HG02763 (cell line): ENCODE results near the gene HEPACAM.
"Not testable (repeated sequence)": the region's sequence is repeated elsewhere in the genome, so short reads cannot be mapped to it uniquely, and the experiment has no call there.

Experiments
- ATAC-seq: cut with Tn5 transposase; IDR thresholded peaks from one replicate; pipeline ENCODE4 v1.9.1; 2021; ENCODE audit warnings: mild to moderate bottlenecking, moderate library complexity; ENCODE audit not compliant: unreplicated experiment

Gene HEPACAM, protein sequence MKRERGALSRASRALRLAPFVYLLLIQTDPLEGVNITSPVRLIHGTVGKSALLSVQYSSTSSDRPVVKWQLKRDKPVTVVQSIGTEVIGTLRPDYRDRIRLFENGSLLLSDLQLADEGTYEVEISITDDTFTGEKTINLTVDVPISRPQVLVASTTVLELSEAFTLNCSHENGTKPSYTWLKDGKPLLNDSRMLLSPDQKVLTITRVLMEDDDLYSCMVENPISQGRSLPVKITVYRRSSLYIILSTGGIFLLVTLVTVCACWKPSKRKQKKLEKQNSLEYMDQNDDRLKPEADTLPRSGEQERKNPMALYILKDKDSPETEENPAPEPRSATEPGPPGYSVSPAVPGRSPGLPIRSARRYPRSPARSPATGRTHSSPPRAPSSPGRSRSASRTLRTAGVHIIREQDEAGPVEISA

DNA sequence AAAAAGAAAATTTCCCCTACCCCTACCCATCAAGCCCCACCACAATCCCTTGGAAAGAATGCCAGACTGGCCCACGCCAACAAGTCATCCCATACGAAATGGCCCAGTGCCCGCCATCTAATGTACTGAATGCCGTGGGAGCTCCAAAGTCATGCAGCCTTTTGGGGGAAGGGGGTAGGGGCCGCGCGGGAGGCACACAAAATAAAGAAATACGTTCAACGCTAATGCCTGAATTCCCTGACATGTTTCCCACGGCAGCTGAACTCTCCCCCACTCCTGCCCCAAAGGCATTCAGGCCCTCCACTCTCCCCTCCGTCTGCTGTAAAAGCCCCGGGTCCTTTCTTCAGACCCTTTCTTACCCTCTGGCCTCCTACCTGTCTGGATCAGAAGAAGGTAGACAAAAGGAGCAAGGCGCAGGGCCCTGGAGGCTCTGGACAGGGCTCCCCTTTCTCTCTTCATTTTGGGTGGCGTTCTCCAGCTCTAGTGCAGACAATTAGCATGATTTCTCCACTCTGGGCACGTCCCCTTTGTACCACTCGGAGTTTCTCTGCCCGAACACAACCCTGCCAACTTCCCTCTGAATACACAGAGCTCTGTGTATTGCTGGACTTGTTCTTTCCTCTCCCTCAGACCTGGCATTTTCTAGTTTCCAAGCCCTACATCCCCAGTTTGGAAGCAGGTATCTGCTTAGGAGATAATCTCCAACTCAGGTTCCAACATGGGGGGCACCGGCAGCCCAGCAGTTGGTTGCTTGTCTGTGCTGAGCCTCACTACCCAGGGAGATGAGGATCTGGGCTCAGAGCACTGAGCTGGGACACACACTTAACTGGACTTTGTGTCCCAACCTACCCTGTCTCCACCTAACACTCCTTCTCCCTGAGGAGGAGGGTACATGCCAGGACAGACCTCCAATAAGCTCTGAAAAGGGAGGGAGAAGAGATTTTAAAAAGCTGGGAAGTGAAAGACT is at the start of gene HEPACAM:
TSS of gene HEPACAM (minus strand) at position 500 of the 967 bp plus-strand sequence. CDS start at position 459, 41 bp downstream.
- ATAC-seq, result no peak

DNA sequence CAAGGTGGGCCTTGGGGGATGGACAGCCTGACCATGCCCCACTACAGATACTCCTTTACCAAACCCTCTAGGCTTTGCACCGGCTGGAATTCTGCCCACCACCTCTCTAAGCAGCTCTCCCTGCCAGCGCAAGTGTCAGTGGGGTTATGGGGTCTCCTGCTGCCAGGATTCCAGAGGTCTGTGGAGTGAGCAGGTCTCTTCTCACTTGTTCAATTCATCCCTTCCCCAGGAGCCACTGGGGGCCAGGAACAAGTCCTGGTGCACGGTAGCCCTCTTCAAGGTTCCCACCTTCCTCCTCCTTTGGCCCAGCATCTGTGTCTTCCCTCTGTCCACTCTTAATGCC is 48.6 kb upstream of the HEPACAM start:
- no peak for ATAC-seq

DNA sequence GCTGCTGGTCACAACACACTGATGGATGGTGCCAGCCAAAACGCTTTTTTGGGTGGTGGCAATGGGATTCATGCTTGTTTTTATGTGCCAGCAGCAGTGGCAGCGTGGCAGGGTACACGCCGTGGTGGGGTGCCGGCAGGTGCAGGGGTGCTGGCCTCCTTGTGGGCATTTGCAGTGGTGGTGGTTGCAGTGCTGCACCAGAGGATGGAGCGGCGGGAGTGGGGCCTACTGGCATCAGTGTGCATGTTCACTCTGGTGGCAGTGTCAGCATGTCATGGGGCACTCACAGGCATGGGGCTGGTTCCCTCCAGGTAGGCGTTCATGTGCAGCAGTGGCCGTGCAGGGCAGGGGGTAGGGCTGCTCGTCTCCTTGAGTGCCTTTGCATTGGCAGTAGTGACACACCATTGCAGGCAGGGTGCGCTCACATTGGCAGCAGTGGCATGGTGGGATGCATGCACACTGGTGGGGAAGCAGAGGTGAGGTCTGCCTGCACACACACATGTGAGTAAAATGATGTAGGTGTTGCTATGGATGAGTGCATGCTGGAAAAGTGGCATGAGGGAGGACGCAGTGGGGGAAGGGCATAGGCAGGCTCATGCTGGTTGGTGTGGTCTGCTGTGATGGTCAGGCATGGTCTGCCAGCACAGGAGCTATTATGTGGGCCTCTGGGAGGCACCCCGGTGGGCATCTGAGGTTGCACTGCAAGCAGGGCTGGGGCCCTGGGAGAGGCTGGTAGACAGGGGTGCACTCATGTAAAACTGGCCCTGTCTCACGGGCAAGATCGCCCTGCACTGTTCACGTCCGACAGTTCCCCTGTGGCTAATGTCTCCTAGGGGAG is 48.0 kb upstream of the HEPACAM start:
- no peak for ATAC-seq

DNA sequence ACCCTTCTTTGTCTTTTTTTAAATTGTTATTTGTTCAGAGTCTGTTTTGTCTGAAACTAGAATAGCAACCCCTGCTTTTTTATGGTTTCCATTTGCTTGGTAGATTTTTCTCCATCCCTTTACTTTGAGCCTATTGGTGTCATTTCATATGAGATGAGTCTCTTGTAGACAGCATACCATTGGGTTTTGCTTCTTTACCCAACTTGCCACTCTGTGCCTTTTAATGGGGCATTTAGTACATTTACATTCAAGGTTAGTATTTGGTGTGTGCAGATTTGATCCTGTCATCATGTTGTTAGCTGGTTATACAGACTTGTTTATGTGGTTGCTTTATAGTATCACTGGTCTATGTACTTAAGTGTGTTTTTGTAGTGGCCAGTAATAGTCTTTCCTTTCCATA is 46.2 kb upstream of the HEPACAM start:
- ATAC-seq, result no peak

DNA sequence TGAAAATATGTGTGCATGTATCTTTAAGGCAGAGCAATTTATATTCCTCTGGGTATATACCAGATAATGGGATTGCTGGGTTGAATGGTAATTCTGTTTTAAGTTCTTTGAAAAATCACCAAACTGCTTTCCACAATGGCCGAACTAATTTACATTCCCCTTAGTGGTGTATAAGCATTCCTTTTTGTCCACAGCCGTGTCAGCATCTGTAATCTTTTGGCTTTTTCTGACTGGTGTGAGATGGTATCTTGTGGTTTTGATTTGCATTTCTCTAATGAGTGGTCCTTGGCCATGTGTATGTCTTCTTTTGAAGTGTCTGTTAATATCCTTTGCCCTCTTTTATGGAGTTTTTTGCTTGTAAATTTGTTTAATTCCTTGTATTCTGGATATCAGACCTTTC is 42.5 kb upstream of the HEPACAM start:
- no peak for ATAC-seq

DNA sequence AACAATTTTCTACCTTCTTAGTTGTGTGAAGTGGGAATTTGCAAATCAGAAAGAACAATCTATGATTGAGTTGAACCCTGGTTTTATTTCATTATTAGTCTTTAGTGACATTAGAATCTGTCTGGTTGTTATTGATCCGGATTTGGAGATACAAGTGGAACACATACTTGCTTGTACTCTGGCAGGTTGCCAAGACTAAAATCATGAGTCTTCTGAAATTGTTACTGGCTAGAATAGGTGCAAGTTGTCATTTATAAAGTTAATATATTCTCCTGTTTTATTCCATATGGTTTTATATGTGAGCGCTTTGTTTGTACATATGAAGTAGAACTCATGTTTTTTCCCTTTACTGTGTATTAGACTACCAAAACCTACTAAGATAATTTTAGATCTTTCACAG is 41.2 kb upstream of the HEPACAM start:
- ATAC-seq, result no peak

DNA sequence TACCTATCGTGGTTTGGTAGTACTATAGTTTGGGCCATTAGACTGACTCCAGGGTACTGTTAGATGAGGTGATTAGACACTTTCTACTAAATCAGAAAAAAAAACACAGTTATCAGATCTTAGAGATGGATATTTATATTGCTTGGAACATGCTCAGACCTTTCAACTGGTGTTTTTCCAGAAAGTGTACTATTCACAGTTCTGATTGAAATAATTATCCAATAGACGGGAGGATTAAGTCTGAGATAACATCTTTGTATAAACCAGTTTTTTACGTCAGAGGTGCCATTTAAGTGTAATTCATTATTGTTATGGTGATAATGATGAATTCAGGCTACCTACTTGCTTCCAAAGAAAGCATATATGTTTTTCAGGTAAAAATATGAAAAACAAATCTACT is 40.7 kb upstream of the HEPACAM start:
- no peak for ATAC-seq

DNA sequence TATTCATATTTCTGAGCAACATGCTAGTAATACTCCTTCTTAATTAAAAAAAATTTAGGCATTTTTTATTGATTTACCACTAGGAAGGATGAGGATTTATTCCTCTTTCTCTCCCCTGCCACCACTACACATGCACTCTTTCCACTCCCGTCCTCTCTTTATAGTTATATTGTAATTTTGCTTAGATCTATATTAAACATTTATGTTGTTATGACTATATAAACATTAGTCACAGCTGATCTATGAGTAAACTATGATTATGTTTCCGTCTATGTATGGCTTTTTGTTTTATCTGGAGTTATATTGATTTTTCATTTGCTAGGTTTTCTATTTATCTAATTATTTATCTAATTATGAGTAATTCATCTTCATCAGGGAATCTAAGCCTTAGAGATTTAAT is 36.0 kb upstream of the HEPACAM start:
- ATAC-seq, result no peak

DNA sequence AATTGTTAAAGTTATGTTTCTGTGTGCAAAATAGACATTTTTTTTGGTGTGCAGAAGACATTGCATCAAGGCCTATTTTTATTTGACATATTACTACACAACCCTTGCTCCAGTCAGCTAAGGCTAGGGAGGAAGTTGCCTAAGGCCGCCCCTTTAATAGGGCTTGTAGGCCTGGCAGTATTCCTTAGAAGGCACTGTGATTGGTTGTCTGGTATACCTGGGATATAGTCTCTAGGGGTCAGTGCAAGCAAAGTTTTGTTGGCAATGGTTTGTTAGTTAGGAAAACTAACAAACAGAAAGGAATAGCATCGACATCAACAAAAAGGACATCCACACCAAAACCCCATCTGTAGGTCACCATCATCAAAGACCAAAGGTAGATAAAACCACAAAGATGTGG is 35.1 kb upstream of the HEPACAM start:
- ATAC-seq, result no peak

DNA sequence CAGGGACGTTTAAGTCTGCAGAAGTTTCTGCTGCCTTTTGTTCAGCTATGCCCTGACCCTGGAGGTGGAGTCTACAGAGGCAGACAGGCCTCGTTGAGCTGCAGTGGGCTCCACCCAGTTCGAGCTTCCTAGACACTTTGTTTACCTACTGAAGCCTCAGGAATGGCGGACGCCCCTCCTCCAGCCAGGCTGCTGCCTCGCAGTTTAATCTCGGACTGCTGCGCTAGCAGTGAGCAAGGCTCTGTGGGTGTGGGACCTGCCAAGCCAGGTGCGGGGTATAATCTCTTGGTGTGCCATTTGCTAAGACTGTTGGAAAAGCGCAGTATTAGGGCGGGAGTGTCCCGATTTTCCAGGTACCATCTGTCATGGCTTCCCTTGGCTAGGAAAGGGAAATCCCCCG is 32.4 kb upstream of the HEPACAM start:
- not testable (repeated sequence) for ATAC-seq

DNA sequence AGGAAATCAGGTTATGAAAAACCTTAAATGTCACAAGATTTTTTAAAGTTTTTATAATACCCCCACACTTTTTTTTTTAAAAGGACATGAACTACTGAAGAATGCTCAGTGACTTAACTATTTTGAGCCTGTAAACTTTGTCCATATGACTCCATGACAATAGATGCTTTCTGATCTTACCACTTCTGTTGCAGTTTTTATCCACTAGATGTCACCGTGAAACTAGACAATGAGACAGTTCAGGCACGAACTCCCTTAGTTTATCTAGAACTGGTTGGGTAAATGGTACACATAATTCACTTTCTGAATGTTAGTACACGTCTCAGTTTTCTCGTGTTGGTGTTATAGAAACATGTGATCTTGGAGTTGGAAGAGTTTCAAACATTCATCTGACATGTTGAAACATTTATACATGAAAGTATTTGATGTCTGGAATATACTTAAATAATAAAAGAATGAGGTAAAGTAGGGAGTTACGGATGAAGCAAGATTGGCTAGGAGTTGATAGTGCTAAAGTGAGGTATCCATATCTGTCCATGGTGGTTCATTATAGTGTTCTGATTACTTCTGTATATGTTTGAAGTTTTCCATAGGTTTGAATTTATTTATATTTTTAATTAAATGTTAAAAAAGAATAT is 26.2 kb upstream of the HEPACAM start:
- ATAC-seq, result peak; percentile 75

DNA sequence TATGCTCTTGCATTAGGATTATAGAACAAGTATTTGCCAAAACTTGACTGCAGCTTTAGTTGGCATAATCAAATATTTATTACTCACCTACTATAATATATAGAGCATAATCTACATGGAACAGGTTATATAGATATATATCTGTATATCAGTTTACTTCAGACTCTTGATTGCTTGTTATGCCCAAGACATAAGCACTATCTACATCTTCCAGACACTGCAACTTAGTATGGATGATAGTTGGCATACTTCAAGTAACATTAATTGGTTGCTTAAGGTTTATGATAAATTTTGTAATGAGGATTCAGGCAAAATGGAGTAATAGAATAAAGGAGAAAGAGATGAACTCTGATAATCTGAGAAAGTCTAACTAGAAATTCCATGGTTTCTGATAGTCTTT is 19.2 kb upstream of the HEPACAM start:
- no peak for ATAC-seq

DNA sequence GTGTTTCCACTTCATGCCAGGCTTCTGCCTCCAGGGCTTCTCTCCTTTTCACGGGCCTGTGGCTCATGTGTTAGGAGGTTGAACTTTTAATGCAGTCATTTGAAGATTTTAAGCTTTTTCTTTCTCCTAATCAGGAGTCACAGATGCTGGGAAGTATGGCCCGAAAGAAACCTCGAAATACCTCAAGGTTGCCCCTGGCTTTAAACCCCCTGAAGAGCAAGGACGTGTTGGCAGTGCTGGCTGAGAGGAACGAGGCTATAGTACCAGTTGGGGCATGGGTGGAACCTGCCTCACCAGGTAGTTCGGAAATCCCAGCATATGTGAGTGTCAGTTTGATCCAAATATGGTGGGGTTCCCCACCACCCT is 18.7 kb upstream of the HEPACAM start:
- no peak for ATAC-seq

DNA sequence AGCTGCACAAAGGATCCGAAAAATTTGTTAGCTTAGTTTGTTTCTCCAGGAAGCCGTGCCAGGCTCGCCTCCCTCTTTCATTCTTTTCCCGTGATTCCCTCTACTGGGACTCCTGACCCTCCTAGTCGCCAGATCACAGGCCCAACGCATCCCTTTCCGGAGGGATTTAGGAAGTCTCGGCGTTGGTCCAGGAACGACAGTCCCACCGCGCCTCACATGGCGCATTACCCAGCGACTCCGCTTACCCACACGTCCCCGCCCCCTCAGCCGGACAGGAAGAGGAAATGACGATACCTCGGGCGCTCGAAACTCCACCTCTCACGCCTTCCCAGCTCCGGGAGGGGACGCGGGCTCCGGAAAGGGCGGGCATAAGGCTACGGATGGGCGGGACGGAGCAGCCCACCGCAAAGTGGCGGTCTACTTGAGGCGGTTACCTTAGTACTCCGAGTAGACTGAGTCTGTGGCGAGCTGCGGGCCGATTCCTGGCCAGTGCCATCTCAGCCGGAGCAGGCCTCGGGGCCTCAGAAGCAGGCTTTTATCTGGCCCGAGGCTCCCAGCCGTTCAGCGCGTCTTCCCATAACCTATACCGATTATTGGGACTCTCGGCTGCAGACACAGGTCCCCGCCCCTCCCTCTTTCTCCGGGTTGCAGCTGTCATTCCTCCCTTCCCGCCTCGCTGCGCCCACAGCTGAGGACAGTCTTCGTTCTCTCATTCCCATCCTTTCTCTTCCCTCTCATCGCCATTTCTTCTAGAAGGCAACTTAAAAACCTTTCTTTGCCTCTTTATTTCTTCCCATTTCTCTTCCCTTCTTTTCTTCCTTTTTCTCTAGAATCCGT is 18.1 kb upstream of the HEPACAM start, which contains the start of gene CCDC15:
TSS of gene CCDC15 (plus strand) at position 450 of the 837 bp plus-strand sequence. CDS start 531 bp downstream, outside the sequence.
- peak; percentile 99 for ATAC-seq

DNA sequence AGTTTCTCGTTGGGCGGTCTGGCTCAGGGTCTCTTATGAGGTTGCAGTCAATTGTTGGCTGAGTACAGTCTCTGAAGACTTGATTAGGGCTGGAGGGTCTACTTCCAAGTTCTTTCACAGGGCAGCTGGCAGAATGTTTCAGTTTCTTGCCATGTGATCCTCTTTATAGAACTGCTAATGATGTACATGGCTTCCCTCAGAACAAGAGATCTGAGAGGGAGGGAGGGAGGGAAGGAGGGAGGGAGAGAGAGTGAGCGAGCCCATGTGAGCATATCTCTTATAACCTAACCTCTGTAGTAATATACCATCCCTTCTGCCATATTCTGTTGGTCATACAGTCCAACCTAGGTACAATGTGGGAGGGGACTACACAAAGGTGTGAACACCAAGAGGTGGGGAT is 15.5 kb upstream of the HEPACAM start:
- no peak for ATAC-seq

DNA sequence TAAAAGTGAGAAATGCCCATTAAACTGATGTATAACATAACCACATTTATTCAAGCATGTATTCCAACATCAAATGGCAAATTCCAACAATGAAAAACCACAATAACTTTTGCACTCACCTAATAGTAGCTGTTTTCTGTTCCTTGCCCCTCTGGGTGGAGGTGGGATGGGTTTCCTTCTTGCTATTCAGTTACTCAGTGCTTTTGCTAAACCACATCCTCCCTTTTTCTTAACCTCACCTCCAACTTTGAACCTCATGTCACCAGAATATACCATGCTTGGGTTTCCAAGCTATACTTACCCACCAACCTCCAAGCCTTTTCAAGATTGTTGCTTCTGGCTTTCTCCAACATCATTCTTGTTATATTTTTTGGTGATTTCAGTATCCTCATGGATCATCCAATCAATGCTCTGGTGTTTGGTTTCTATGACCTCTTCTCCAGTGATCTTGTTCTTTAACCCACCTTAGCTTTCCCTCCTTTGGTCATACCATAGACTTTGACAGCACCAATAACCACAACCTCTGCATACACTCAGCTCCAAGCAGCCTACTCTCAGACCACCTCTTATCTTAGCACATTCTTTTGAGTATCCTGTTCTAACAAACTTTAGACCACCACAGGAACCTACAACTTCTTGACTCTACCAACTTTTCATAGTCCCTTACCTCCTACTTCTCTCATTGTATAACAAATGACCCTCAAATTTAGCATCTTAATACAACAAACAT is 14.9 kb upstream of the HEPACAM start:
- ATAC-seq, result no peak

DNA sequence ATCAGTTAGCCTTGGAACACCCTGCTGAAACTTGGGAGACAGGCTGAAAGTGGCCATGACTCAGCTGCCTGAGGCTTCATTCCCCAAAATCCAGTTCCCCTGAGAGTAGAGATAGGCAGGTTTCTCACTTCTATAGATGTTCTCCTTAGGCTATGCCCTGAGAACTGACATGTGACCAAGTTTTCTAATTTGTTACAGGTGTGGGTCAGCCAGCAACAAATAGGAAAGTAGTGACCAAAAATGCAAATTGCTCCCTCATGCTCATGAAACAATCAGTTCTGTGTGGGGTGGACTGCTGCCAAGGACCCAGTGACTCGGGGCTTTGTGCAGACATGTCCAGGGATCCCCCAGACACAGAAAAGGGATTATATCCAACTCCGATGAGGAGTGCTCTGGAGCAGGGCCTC is 10.9 kb upstream of the HEPACAM start:
- ATAC-seq, result no peak

DNA sequence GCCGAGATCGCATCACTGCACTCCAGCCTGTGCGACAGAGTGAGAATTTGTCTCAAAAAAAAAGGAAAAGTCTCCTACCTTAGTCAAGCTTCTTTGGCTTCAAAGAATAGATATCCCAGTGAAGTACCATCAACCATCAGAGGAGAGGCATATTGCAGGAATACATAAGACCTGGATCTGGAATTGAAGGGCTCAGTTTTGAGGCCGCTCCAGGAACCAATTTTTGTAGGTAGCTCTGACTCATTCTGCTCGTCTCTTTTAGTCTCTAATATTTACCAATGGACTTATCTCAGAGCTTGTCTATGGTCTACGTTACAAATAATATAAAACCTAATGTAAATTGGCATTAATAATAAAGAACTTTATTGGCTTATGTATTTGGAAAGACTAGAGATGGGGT is 10.0 kb upstream of the HEPACAM start:
- ATAC-seq, result no peak

DNA sequence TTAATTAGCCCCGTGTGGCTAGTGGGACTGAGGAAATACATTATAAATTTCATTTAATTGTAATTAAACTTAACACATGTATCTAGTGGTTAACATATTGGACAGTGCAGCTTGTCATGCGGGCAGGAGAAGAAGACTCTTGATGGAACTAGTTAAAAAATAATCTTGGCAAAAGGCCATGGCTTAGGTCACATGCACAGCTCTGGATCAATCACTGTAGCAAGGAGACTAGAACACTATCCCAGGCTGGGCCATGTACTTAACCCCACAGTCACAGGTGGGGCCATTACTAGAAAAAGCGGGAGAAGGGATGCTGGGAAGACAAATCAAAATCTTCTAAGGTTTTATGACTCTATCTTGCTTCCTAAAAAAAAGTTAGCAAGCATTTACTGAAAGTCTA is 8.7 kb upstream of the HEPACAM start:
- ATAC-seq, result no peak
